ENCODE results near the gene GPATCH4. TPM values are rescaled to one million over a fixed set of nuclear protein-coding genes. Genes with fewer than 3 reads are reported as not detected.

GPATCH4 gene
- total RNA-seq, 1 experiment from 2014 or later: 71.7 TPM

GRCh38 chr1:156577550-156577949 lies 23.7 kb downstream of the GPATCH4 start:
- Histone ChIP-seq H3K27ac (ENCODE audit: insufficient read length, low read depth, low read length) (no peak overlapping the region), H4K91ac (ENCODE audit: insufficient read length, low read depth, low read length) (no peak overlapping the region), H3K56ac (ENCODE audit: insufficient read length, low read depth, low read length) (no peak overlapping the region), H3T11ph (ENCODE audit: low read length) (no peak overlapping the region), H3K23ac (ENCODE audit: insufficient read length, low read depth, low read length) (no peak overlapping the region), H2BK5ac (ENCODE audit: insufficient read length, low read length) (no peak overlapping the region), H3K4ac (ENCODE audit: low read depth, low read length) (no peak overlapping the region), H3K9ac (ENCODE audit: extremely low read depth, insufficient read length, low read length) (no peak overlapping the region), H4K5ac (ENCODE audit: insufficient read length, low read depth, low read length) (no peak overlapping the region), H3K4me1 (ENCODE audit: insufficient read depth, low read length) (no peaks in the 10 kb centered on the region), H3K18ac (ENCODE audit: insufficient read length, low read depth, low read length) (no peak overlapping the region), H4K8ac (replicated peaks; ENCODE audit: insufficient read length, low read depth, low read length) (no peak overlapping the region), H3K4me2 (ENCODE audit: insufficient read depth, insufficient read length, low read length) (no peak overlapping the region), H2BK15ac (ENCODE audit: low read depth, low read length) (no peak overlapping the region), H3K79me2 (ENCODE audit: insufficient read depth, low read length) (no peaks in the 10 kb centered on the region), H2AFZ (ENCODE audit: low read length) (no peak overlapping the region), H3K27me3 (ENCODE audit: insufficient read depth, low read length) (no peaks in the 10 kb centered on the region), H3K14ac (ENCODE audit: insufficient read depth, low read length) (no peak overlapping the region), H2BK120ac (ENCODE audit: low read depth, low read length, poor library complexity, severe bottlenecking) (no peak overlapping the region), H2BK12ac (ENCODE audit: insufficient read length, low read depth, low read length) (no peak overlapping the region), H3K79me1 (ENCODE audit: insufficient read depth, low read depth, low read length, poor library complexity, severe bottlenecking) (no peaks in the 10 kb centered on the region), H2AK5ac (ENCODE audit: insufficient read length, low read length) (no peak overlapping the region), H3K23me2 (ENCODE audit: insufficient read length, low read depth, low read length, poor library complexity, severe bottlenecking) (no peaks in the 10 kb centered on the region), H2BK20ac (ENCODE audit: low read depth, low read length, poor library complexity, severe bottlenecking) (no peak overlapping the region), H3K9me3 (ENCODE audit: control insufficient read depth, low read depth, low read length) (no peaks in the 10 kb centered on the region), H4K20me1 (ENCODE audit: control insufficient read depth, insufficient read depth, insufficient read length) (no peaks in the 10 kb centered on the region)
- H3K36me3 Mint-ChIP-seq (ENCODE audit: insufficient read depth in 1 of 3, low read depth in 3 of 3): no peaks in the 10 kb centered on the region
- no peaks in the 10 kb centered on the region for H3K9me3 Mint-ChIP-seq
- no peak overlapping the region for H3K27ac Mint-ChIP-seq
- DNase-seq: no peak
- WGBS (ENCODE audit: extremely low coverage, insufficient read length, low lambda C conversion rate): no CpG with 5 or more reads among the region's 3 CpGs
- H3K4me1 Mint-ChIP-seq: peaks cover 0 to 5% of the 10 kb centered on the region in 2 experiments; a peak in 2 of 4 replicates
- no peak overlapping the region for H3K4me3 Mint-ChIP-seq
- TF ChIP-seq CTCF (conservative IDR thresholded peaks at IDR 0.05): no peak
- H3K27me3 Mint-ChIP-seq (ENCODE audit: low read depth): peaks cover 7% of the 10 kb centered on the region
